GM10248 (cell line): ENCODE results near the gene MACROH2A1.

ENCODE experiments used
- CTCF ChIA-PET: fragments of 300-600 bp; sonication (Branson Sonifier 250); formaldehyde crosslinking; extraction: SDS; loops from one replicate; lab custom pipeline; 2021; ENCODE audit warnings: antibody characterized with exemption; lab: Yijun Ruan, JAX
- POLR2A ChIA-PET: fragments of 350-650 bp; sonication (Branson Sonifier 250); formaldehyde crosslinking; extraction: SDS; loops from one replicate; lab custom pipeline; 2020; ENCODE audit warnings: antibody characterized with exemption; lab: Yijun Ruan, JAX
- DNase-seq: peaks from one replicate; pipeline ENCODE4 v3.0.0; 2012; ENCODE audit errors: extremely low spot score
- CTCF ChIP-seq: IDR thresholded peaks from 2 replicates; pipeline ENCODE4 v1.5.1; 2012; ENCODE audit warnings: mild to moderate bottlenecking, low read depth; ENCODE audit errors: extremely low read depth, missing control alignments, control extremely low read depth

Gene MACROH2A1

DNA sequence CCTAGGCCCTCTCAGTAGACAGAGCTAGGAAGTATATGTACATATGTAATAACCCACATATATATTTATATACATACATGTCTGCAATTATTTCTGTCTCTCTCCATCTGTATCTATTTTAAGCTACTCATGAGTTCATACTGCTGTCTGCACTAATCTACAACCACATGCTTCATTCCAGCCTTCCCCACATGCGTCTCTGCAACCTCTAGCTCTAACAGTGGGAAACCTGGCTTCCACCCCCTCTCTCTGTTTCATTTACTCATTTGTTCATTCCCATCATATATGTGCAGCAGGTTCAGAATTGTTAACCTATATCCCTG, 24.8 kb upstream of the MACROH2A1 start:
- no peak for TF ChIP-seq CTCF
- DNase-seq: no peak
- ChIA-PET POLR2A (no interaction called here), CTCF (interaction anchor here (1.0 to 6.5 kb wide), 10 partner anchors 12 to 129 kb away, joined by 3 to 85 read pairs (median 6); partner anchors contain the start of genes DCANP1 and MACROH2A1)

- ChIA-PET CTCF (interaction anchor here (1.2 to 6.5 kb wide), 6 partner anchors 12 to 129 kb away, joined by 4 to 85 read pairs (median 13); partner anchors contain the start of gene DCANP1), POLR2A (no interaction called here)
- no peak for TF ChIP-seq CTCF
- DNase-seq: no peak
Measured at GRCh38 chr5:135423146-135423845, 24.3 kb upstream of the MACROH2A1 start.

DNA sequence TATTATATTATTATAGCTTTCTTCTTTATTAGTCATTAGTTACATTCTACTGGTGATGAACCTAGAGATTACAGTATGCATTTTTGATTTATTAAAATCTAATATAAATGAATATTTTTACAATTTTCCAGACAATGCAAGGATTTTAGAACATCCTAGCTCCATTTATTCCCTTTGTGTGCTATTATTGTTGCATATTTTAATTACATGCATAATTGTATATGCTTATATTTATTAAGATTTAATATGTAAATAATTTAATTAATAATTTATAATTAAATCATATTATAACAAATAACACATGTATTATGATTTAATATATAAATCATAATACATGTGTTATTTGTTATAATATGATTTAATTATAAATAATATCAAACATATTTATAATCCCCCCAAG, 23.4 kb upstream of the MACROH2A1 start:
- ChIA-PET CTCF (interaction anchor here (1.1 kb wide), 1 partner anchor 20 kb away, joined by 3 read pairs; no protein-coding TSS in a partner anchor), POLR2A (no interaction called here)
- TF ChIP-seq CTCF: no peak
- DNase-seq: no peak

- TF ChIP-seq CTCF: no peak
- ChIA-PET POLR2A (no interaction called here), CTCF (no interaction called here)
- no peak for DNase-seq
Measured at GRCh38 chr5:135417083-135417482, 18.1 kb upstream of the MACROH2A1 start.

DNA sequence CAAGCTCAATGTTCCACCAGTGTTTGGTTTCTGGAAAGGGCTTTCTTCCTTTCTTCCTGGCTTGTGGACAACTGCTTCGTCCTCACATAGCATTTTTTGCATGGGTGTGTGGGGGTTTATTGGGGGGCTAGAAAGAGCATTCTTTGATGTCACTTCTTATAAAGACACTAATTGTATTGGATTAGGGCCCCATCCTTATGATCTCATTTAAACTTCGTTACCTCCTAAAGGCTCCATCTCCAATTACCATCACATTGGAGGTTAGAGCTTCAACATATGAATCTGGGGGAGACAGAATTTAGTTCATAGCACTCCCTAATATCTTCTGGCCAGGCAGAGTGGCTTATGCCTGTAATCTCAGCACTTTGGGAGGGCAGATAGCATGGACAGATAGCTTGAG, 6.1 kb upstream of the MACROH2A1 start:
- POLR2A ChIA-PET: no interaction called here
- CTCF ChIA-PET: interaction anchor here (1.2 to 6.0 kb wide), 2 partner anchors 21 to 61 kb away, joined by 4 to 27 read pairs; no protein-coding TSS in a partner anchor

GRCh38 chr5:135402031-135402430, 3.0 kb upstream of the MACROH2A1 start:
- DNase-seq: no peak
- no peak for TF ChIP-seq CTCF
- POLR2A ChIA-PET: no interaction called here
- CTCF ChIA-PET: interaction anchor here (1.1 to 6.0 kb wide), 5 partner anchors 8 to 55 kb away, joined by 3 to 27 read pairs (median 4); no protein-coding TSS in a partner anchor

More for the DNA sequence above, 6.1 kb upstream of the MACROH2A1 start:
- TF ChIP-seq CTCF: no peak
- DNase-seq: no peak
